H9 (cell line): ENCODE measurements around the gene GNAO1. TPM values are rescaled to one million over a fixed set of nuclear protein-coding genes. Genes with fewer than 3 reads are reported as not detected.

ENCODE experiments used
- DNase-seq: peaks from one replicate; pipeline ENCODE4 v3.0.0-alpha.2; 2017
- H2AFZ ChIP-seq: one replicate; pipeline ENCODE4 v1.6.1; 2013; ENCODE audit warnings: mild to moderate bottlenecking, low read length, control low read depth, moderate library complexity
- H2AK5ac ChIP-seq: 2 replicates; pipeline ENCODE4 v1.6.1; 2013; ENCODE audit warnings: low read length, control low read depth, mixed read lengths; ENCODE audit not compliant: insufficient read length
- H2BK120ac ChIP-seq: one replicate; pipeline ENCODE4 v1.6.1; 2013; ENCODE audit warnings: low read depth, mild to moderate bottlenecking, low read length, control low read depth, inconsistent platforms; ENCODE audit not compliant: poor library complexity, severe bottlenecking
- H2BK12ac ChIP-seq: 2 replicates; pipeline ENCODE4 v1.6.1; 2013; ENCODE audit warnings: low read length, control low read depth, mixed read lengths, low read depth; ENCODE audit not compliant: insufficient read length
- H2BK15ac ChIP-seq: 2 replicates; pipeline ENCODE4 v1.6.1; 2013; ENCODE audit warnings: low read depth, low read length, control low read depth
- H2BK20ac ChIP-seq: one replicate; pipeline ENCODE4 v1.6.1; 2013; ENCODE audit warnings: low read depth, mild to moderate bottlenecking, low read length, control low read depth, inconsistent platforms; ENCODE audit not compliant: poor library complexity, severe bottlenecking
- H2BK5ac ChIP-seq: 2 replicates; pipeline ENCODE4 v1.6.1; 2013; ENCODE audit warnings: low read length, control low read depth, mixed read lengths; ENCODE audit not compliant: insufficient read length
- H3K14ac ChIP-seq: 2 replicates; pipeline ENCODE4 v1.6.1; 2013; ENCODE audit warnings: low read length, control low read depth; ENCODE audit not compliant: insufficient read depth
- H3K18ac ChIP-seq: 2 replicates; pipeline ENCODE4 v1.6.1; 2013; ENCODE audit warnings: low read depth, mild to moderate bottlenecking, mixed read lengths, low read length, control low read depth; ENCODE audit not compliant: insufficient read length
- H3K23ac ChIP-seq: 2 replicates; pipeline ENCODE4 v1.6.1; 2013; ENCODE audit warnings: low read length, control low read depth, mixed read lengths, low read depth; ENCODE audit not compliant: insufficient read length
- H3K23me2 ChIP-seq: 2 replicates; pipeline ENCODE4 v1.6.1; 2013; ENCODE audit warnings: low read depth, mild to moderate bottlenecking, mixed read lengths, low read length, control low read depth; ENCODE audit not compliant: insufficient read length, poor library complexity, severe bottlenecking
- H3K27ac ChIP-seq: 2 replicates; pipeline ENCODE4 v1.5.1; 2013; ENCODE audit warnings: low read length, control low read depth, mixed read lengths, low read depth; ENCODE audit not compliant: insufficient read length
- H3K27me3 ChIP-seq: 2 replicates; pipeline ENCODE4 v1.6.1; 2013; ENCODE audit warnings: low read length, control low read depth, inconsistent platforms; ENCODE audit not compliant: insufficient read depth
- H3K4ac ChIP-seq: 2 replicates; pipeline ENCODE4 v1.6.1; 2013; ENCODE audit warnings: low read depth, mild to moderate bottlenecking, control low read depth, inconsistent platforms, low read length, moderate library complexity
- H3K4me1 ChIP-seq: 2 replicates; pipeline ENCODE4 v1.6.1; 2013; ENCODE audit warnings: low read length, control low read depth, inconsistent platforms; ENCODE audit not compliant: insufficient read depth
- H3K4me2 ChIP-seq: 2 replicates; pipeline ENCODE4 v1.6.1; 2013; ENCODE audit warnings: low read length, control low read depth, mixed read lengths; ENCODE audit not compliant: insufficient read length, insufficient read depth
- H3K56ac ChIP-seq: 2 replicates; pipeline ENCODE4 v1.6.1; 2013; ENCODE audit warnings: low read depth, mild to moderate bottlenecking, mixed read lengths, low read length, control low read depth; ENCODE audit not compliant: insufficient read length
- H3K79me1 ChIP-seq: 2 replicates; pipeline ENCODE4 v1.6.1; 2013; ENCODE audit warnings: low read depth, mild to moderate bottlenecking, moderate library complexity, low read length, control low read depth, inconsistent platforms; ENCODE audit not compliant: insufficient read depth, poor library complexity, severe bottlenecking
- H3K79me2 ChIP-seq: 2 replicates; pipeline ENCODE4 v1.6.1; 2013; ENCODE audit warnings: low read length, control low read depth, inconsistent platforms; ENCODE audit not compliant: insufficient read depth
- H3K9ac ChIP-seq: 2 replicates; pipeline ENCODE4 v1.6.1; 2013; ENCODE audit warnings: low read length, control low read depth, mixed read lengths; ENCODE audit not compliant: insufficient read length; ENCODE audit errors: extremely low read depth
- H3K9me3 ChIP-seq: one replicate; pipeline ENCODE4 v1.6.1; 2013; ENCODE audit warnings: low read depth, low read length, inconsistent platforms; ENCODE audit not compliant: control insufficient read depth
- H3T11ph ChIP-seq: one replicate; pipeline ENCODE4 v1.6.1; 2013; ENCODE audit warnings: mild to moderate bottlenecking, low read length, control low read depth, inconsistent platforms
- H4K20me1 ChIP-seq: one replicate; pipeline ENCODE4 v1.6.1; 2013; ENCODE audit not compliant: control insufficient read depth, insufficient read length, insufficient read depth
- H4K5ac ChIP-seq: 2 replicates; pipeline ENCODE4 v1.6.1; 2013; ENCODE audit warnings: low read depth, mild to moderate bottlenecking, mixed read lengths, low read length, control low read depth; ENCODE audit not compliant: insufficient read length
- H4K8ac ChIP-seq: replicated peaks from 2 replicates; pipeline ENCODE4 v1.6.1; 2013; ENCODE audit warnings: low read length, control low read depth, mixed read lengths, low read depth; ENCODE audit not compliant: insufficient read length
- H4K91ac ChIP-seq: 2 replicates; pipeline ENCODE4 v1.6.1; 2013; ENCODE audit warnings: low read depth, mild to moderate bottlenecking, moderate library complexity, mixed read lengths, low read length, control low read depth; ENCODE audit not compliant: insufficient read length
- H3K27ac Mint-ChIP-seq, 3 experiments: 2 replicates in 2 of 3; 3 replicates in 1 of 3; pipeline ENCODE4 v1.8.0; 2020 to 2021; ENCODE audit warnings: mixed read lengths in 3 of 3, mild to moderate bottlenecking in 1 of 3, moderate library complexity in 1 of 3
- H3K27me3 Mint-ChIP-seq: 2 replicates; pipeline ENCODE4 v1.8.0; 2021; ENCODE audit warnings: low read depth, mild to moderate bottlenecking, moderate library complexity, mixed read lengths
- H3K36me3 Mint-ChIP-seq, 3 experiments: 2 replicates in 2 of 3; 3 replicates in 1 of 3; pipeline ENCODE4 v1.8.0; 2020 to 2021; ENCODE audit warnings: low read depth in 3 of 3, mixed read lengths in 3 of 3; ENCODE audit not compliant: insufficient read depth in 1 of 3
- H3K4me1 Mint-ChIP-seq, 2 experiments: 2 replicates each; pipeline ENCODE4 v1.8.0; 2020; ENCODE audit warnings: mixed read lengths in 2 of 2
- H3K4me3 Mint-ChIP-seq, 2 experiments: 2 replicates in 1 of 2; 3 replicates in 1 of 2; pipeline ENCODE4 v1.8.0; 2020 to 2021; ENCODE audit warnings: mild to moderate bottlenecking in 2 of 2, mixed read lengths in 2 of 2, moderate library complexity in 1 of 2
- H3K9me3 Mint-ChIP-seq, 2 experiments: 2 replicates in 1 of 2; 3 replicates in 1 of 2; pipeline ENCODE4 v1.8.0; 2020; ENCODE audit warnings: mild to moderate bottlenecking in 2 of 2, mixed read lengths in 2 of 2, moderate library complexity in 1 of 2
- CTCF ChIP-seq: fragments of 200-600 bp; sonication (generic); conservative IDR thresholded peaks from 3 replicates; pipeline ENCODE4 v1.8.0; 2021; ENCODE audit warnings: antibody characterized with exemption, mild to moderate bottlenecking
- WGBS: extraction: QIAGEN DNeasy Blood & Tissue Kit; methylation state at CpG from one replicate; pipeline ENCODE4 v1.1.7; 2013; ENCODE audit warnings: missing lambda C conversion rate, low lambda C conversion rate, mixed read lengths; ENCODE audit not compliant: insufficient read length; ENCODE audit errors: extremely low coverage; 5-methylcytosine and 5-hydroxymethylcytosine counted together
- total RNA-seq: library from RNA; stranded (reverse); gene quantifications from 2 replicates; pipeline ENCODE4 v1.2.1, GENCODE V29; 2021

The GNAO1 gene
- total RNA-seq, 1 experiment from 2014 or later, result 16.9 TPM

- no peak overlapping the region for H3K9ac ChIP-seq
- Mint-ChIP-seq H3K27me3 (no peaks in the 10 kb centered on the region), H3K4me1 (peaks cover 26 to 41% of the 10 kb centered on the region in 2 experiments), H3K36me3 (peaks cover 5 to 16% (median 8%) of the 10 kb centered on the region in 3 experiments; a peak in 6 of 7 replicates), H3K4me3 (no peak overlapping the region), H3K9me3 (no peaks in the 10 kb centered on the region), H3K27ac (no peak overlapping the region)
- no peaks in the 10 kb centered on the region for H4K20me1 ChIP-seq
- DNase-seq, result no peak
- H2AFZ ChIP-seq, result no peak overlapping the region
- H2BK5ac ChIP-seq, result no peak overlapping the region
- H3K56ac ChIP-seq, result no peak overlapping the region
- no peak overlapping the region for H2BK15ac ChIP-seq
- H3K23me2 ChIP-seq, result no peaks in the 10 kb centered on the region
- no peak overlapping the region for H3T11ph ChIP-seq
- H3K9me3 ChIP-seq, result no peaks in the 10 kb centered on the region
- H3K18ac ChIP-seq, result no peak overlapping the region
- H2BK120ac ChIP-seq, result no peak overlapping the region
- H2BK20ac ChIP-seq, result no peak overlapping the region
- H2BK12ac ChIP-seq, result no peak overlapping the region
- H3K27me3 ChIP-seq, result no peaks in the 10 kb centered on the region
- WGBS, result no CpG with 5 or more reads among the region's 15 CpGs
- H4K5ac ChIP-seq, result no peak overlapping the region
- H3K27ac ChIP-seq, result no peak overlapping the region
- no peaks in the 10 kb centered on the region for H3K79me1 ChIP-seq
- H3K79me2 ChIP-seq, result no peaks in the 10 kb centered on the region
- no peaks in the 10 kb centered on the region; the same call in 1 of the 2 replicates for H3K4me1 ChIP-seq
- H2AK5ac ChIP-seq, result no peak overlapping the region
- no peak overlapping the region for H4K91ac ChIP-seq
- TF ChIP-seq CTCF, result no peak
- no peak overlapping the region for H4K8ac ChIP-seq
- no peak overlapping the region for H3K4ac ChIP-seq
- no peak overlapping the region for H3K4me2 ChIP-seq
- H3K23ac ChIP-seq, result no peak overlapping the region
- H3K14ac ChIP-seq, result no peak overlapping the region
Observed at GRCh38 chr16:56360117-56361008, 169.1 kb downstream of the GNAO1 start.
